ENCODE measurements around the gene RCSD1. TPM values are rescaled to one million over a fixed set of nuclear protein-coding genes. Genes with fewer than 3 reads are reported as not detected.
A peak's percentile ranks its signal among the peaks of the same experiment; 100 is the strongest.

Gene RCSD1
- polyA plus RNA-seq, 3 donors = 116 to 218 (median 216) TPM

- intact Hi-C loops (cut with micrococcal nuclease) = loop anchor here (2.0 kb wide), 3 partner anchors 13 to 17 kb away; partner anchors contain the start of gene RCSD1 (in 1 of the 2)
Observed at GRCh38 chr1:167617153-167618147, 12.6 kb upstream of the RCSD1 start.

More at GRCh38 chr1:167617153-167618147, 12.6 kb upstream of the RCSD1 start:
- Histone ChIP-seq H2AFZ (ENCODE audit: insufficient read depth, low read depth, low read length, poor library complexity, severe bottlenecking) (no peak overlapping the region), H3K9me3 (replicated peaks in 1 of 2; ENCODE audit: control insufficient read depth in 1 of 2, insufficient read depth in 1 of 2, low read length in 2 of 2) (no peaks in the 10 kb centered on the region), H3K4me2 (replicated peaks; ENCODE audit: extremely low read depth, low read length, poor library complexity, severe bottlenecking) (peak overlapping the region; percentile 69), H3K79me2 (ENCODE audit: insufficient read depth, low read length) (peaks cover 23% of the 10 kb centered on the region), H4K20me1 (ENCODE audit: insufficient read depth, low read length) (no peaks in the 10 kb centered on the region), H3K27ac (ENCODE audit: low read depth in 1 of 2, low read length in 2 of 2) (peak overlapping the region; percentile 80 to 82), H3K9ac (ENCODE audit: insufficient read depth, low read length, poor library complexity, severe bottlenecking) (no peak overlapping the region), H3K4me3 (replicated peaks in 1 of 3; ENCODE audit: low read depth in 2 of 3, low read length in 3 of 3) (peak overlapping the region; percentile 3 to 56 (median 20)), H3K4me1 (ENCODE audit: control insufficient read depth in 1 of 2, insufficient read depth in 2 of 2, low read length in 2 of 2) (peaks cover 74 to 81% of the 10 kb centered on the region in 2 donors), H3K27me3 (ENCODE audit: control insufficient read depth in 2 of 2, insufficient read depth in 2 of 2, low read length in 2 of 2) (no peaks in the 10 kb centered on the region), H3K36me3 (replicated peaks in 1 of 2; ENCODE audit: control insufficient read depth in 1 of 2, insufficient read depth in 2 of 2, low read length in 2 of 2) (no peaks in the 10 kb centered on the region)
- peak overlapping the region; percentile 93 to 98 (median 95) for H3K27ac Mint-ChIP-seq
- peak overlapping the region; percentile 62 to 65 for H3K4me3 Mint-ChIP-seq
- no peak for TF ChIP-seq CTCF (IDR thresholded peaks at IDR 0.05)
- H3K36me3 Mint-ChIP-seq = no peaks in the 10 kb centered on the region
- H3K4me1 Mint-ChIP-seq = peaks cover 73% of the 10 kb centered on the region
- 0% methylated on average over 4 of the region's 8 CpGs for WGBS (ENCODE audit: insufficient coverage)
- DNase-seq = peak; percentile 65 to 84 (median 82)
- H3K9me3 Mint-ChIP-seq = peaks cover 0 to 8% (median 4%) of the 10 kb centered on the region in 7 donors
- peaks cover 0 to 6% (median 0%) of the 10 kb centered on the region in 3 donors for H3K27me3 Mint-ChIP-seq (ENCODE audit: low read depth in 3 of 3)

Measured in CD14-positive monocyte (primary cell).